WTC11 (cell line): Measurements from ENCODE around the gene AMIGO3.
"Not testable (repeated sequence)": the region's sequence is repeated elsewhere in the genome, so short reads cannot be mapped to it uniquely, and the experiment has no call there.

Experiments
- ATF6 ChIP-seq: sonication (generic); formaldehyde crosslinking; IDR thresholded peaks from 2 replicates; pipeline ENCODE4 v1.8.1; 2023; ENCODE audit warnings: mild to moderate bottlenecking, missing genetic modification reagents
- CTCF ChIP-seq: fragments of 200-600 bp; IDR thresholded peaks from 2 replicates; pipeline ENCODE4 v1.8.0; 2022; ENCODE audit warnings: antibody characterized with exemption
- MAX ChIP-seq: sonication (generic); formaldehyde crosslinking; IDR thresholded peaks from 2 replicates; pipeline ENCODE4 v1.8.0; 2022; ENCODE audit warnings: mild to moderate bottlenecking, missing genetic modification reagents
- SMAD3 ChIP-seq: sonication (generic); formaldehyde crosslinking; IDR thresholded peaks from 2 replicates; pipeline ENCODE4 v1.8.0; 2022; ENCODE audit warnings: missing genetic modification reagents, mild to moderate bottlenecking, borderline replicate concordance
- ZNF512 ChIP-seq: sonication (generic); formaldehyde crosslinking; IDR thresholded peaks from 2 replicates; pipeline ENCODE4 v1.8.1; 2022; ENCODE audit warnings: missing genetic modification reagents, borderline replicate concordance

- TF ChIP-seq CTCF; ZNF512; MAX (CRISPR knock-in tag); ATF6; SMAD3 (CRISPR knock-in tag): not testable (repeated sequence)
These were observed 33.1 kb downstream of the AMIGO3 start for GRCh38 chr3:49686346-49686745.
